HG02970 (cell line): ENCODE data around the gene GMPR2.

Source experiments
- ATAC-seq: cut with Tn5 transposase; IDR thresholded peaks from one replicate; pipeline ENCODE4 v1.9.1; 2021; ENCODE audit warnings: mild to moderate bottlenecking, moderate library complexity, moderate number of reproducible peaks; ENCODE audit not compliant: unreplicated experiment, low FRiP score

Gene GMPR2

DNA sequence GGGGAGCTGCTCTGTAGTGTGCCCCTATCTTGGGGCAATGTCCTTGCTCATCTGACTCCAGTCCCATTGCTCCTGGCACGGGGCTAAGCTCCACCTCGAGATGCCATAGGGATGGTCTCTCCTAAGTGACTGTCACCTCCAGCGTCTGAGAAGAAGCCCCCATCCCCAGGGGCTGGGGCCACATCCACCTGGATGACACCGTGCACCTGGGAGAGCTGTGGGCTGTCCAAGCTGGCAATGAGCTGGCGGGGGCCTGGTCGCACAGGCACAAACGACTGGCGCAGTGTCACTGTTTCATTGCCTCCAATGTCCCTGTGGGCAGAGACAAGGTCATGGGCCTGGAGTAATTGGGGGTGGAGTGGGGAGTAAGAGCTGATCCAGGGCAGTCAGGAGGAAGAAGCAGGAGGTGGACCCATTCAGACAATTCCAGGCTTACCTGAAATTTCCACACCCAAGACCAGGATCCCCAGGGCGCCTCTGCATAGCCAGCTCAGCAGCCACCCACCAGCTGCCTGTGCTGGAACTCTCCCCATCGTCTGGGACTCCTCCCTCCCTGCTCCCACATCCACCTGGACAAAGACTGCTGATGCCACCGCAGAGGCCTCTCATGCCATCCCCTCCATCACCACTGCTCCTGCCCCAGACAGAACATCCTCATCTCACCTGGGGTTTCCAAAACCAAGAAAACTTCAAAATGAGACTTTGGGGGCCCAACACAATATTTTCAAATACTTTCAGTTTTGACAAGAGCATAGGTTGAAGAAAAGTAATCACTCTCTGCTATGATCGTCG is 16.7 kb downstream of the GMPR2 start:
- ATAC-seq = no peak

GRCh38 chr14:24250354-24250753 is 17.6 kb downstream of the GMPR2 start:
- ATAC-seq = no peak

DNA sequence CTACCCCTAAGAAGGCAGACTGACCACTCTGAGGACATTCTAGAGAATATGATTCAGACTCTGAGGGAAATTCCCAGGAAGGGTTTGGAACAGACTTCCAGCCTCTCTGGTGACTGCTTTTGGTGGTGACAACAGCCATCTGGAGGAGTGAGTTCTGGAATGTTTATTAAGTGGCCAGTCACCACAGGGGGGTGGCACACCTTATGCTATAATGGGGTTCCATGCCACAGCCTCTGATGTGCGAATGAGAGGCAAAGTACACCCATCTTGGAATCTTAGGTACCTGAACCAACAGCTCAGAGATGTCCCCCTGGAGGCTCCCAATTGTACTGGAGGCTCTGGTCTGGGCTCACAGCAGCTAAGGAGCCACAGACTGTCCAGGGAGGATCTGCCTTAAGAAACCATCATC is 19.2 kb downstream of the GMPR2 start:
- no peak for ATAC-seq

GRCh38 chr14:24252289-24253124 is 19.8 kb downstream of the GMPR2 start:
- no peak for ATAC-seq

DNA sequence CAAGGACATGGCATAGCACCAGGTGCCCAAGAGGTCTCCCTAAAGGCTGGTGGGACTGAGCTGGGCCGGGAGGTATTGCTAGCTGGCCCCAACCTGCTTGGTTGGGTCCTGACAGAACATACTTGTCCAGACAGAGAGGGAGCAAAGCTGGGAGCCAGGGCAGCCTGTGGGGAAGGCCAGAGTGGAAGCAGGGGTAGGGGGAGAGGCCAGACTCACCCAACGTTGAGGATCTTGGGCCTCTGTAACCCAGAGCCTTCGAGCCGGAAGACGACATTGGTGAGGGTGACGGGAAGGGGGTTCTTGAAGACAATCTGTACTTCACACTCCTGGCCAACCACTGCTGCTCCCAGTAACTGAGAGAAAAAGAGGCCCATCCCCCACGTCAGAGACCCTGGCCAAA is 21.2 kb downstream of the GMPR2 start:
- ATAC-seq = no peak

DNA sequence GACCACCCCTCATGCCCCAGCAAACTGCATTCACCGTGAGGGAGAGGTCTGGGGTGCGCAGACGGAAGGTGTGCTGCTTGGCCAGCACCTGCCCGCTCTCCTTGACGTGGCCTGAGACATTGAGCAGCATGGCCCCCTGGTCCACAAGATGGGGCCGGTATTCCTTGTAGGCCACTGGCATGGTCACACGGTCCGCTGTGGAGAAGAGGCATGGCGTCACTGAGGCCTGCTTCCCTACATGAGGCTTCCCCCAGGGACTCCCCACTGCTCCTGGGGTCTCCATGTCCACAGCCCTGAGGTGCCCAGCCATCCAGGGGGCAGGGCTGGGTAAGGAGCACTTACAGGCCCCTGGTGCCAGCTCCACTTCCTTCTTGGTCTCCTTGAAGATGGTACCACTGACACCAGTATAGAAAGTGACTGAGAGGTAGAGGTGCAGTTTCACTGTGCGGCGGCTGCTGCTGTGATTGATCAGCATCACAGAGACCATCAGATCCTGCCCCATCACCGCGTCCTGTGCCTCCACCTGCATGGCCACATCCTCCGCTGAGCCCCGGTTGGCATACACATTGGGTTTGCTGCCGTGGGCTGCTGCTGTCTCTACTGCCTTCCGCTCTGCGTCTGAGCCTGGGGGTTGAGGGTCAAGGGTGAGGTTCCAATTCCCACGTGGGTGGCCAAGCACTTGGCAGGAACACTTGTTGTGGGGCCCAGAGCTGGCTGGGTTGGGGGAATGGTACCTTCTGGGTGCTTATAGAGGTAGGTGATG is 22.1 kb downstream of the GMPR2 start:
- ATAC-seq = no peak

DNA sequence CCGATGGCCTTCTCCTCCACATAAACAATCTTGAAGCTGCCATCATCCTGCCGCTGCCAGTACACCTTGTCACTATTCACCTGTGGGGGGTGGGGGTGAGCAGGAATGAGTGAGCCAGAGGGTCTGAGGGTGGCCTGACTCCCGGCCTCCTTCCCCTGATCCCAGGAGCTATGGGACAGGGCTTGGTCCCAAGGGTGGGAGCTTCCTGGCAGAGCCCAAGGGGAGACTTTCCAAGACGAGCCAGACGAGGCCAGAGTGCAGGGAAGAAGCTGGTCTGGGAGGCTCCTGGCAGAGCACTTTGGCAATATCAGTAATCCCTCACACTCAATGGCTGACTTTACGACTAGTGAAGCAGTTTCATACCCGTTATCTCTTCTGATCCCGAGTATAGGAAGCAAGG is 22.7 kb downstream of the GMPR2 start:
- no peak for ATAC-seq

DNA sequence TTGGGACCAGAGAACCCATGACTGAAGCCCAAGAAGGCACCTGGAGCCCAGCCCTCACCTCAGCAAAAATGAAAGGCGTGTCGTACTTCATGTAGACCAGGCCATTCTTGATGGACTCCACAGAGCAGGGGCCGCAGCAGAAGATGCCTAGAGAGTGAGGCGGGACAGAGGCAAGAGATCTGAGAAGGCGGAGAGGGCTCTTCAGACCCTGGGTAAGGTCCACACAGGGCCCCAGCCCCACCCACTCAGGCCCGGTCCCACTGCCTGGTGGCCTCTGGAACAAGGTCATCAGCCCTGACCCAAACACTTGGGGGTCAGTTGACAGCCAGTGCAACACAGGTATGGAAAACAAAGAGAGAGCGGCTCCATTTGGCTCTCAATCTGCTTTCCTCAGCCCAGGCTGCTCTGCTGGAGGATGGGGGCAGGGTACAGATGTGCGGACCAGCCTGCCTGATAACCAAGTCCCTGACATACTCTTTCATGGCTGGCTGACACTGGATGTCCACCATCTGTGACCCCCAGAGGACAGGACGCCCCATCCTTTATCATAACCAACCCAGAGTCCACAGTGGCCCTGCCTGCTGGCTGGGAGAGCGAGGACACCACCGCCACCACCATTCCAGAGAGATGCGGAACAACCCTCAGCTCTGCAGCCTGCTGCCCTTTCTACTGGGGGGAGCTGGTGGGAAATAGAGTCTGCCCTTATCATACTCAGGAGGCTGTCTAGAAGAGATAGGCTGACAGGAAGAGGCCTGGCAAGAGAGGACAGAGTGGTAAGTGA is 23.4 kb downstream of the GMPR2 start:
- no peak for ATAC-seq

GRCh38 chr14:24256960-24257359 is 24.2 kb downstream of the GMPR2 start:
- no peak for ATAC-seq

DNA sequence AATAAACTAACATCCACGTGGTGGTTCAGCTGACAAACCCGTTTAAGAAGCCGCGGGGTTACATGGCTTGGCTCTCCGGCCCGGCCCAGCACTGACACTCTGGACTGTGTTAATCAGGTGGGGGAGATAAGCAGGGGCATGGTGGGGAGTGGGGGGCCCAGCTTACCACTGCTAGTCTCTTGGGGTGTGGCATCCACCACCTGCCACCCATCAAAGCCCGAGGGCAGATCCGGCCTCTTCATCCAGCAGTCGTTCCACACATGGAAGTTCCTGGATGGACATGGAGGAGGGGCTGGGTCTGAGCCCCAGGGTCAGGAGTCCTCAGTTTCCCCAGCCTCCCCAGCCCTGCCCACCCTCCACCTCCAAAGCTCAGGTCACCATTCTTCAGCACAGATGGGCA is 25.4 kb downstream of the GMPR2 start:
- no peak for ATAC-seq

DNA sequence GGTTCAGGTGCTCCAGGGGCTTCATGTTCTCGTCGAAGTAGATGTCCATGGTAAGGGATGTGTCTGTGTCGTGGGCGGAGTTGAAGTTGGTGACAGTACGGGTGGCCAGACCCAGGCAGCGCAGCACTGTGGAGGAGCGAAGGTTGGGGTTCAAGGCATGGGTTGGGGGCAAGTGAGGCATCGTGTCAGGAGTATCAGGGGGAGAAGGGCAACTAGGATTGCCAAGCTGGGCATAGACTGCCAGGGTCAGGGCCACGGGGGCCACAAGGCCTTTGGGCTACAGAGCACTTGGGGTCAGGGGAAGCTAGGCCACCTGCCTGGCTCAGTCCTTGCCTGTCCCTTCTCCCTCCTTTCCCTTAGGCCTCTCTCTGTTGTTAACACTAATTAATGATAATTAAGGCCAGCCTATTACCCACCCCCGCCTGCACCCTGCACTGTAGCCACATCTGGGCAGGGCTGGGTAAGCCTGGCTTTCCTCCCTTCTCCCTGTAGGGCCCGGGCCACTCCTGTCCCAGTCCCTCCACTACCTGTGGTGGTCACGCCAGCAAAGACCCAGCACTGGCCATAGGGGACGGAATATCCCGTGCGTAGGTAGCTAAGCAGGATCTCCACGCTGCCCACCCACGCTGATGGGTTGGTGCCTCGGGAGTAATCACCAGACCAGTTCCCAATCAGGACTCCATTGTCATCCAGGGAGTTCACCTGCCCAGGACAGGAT is 26.0 kb downstream of the GMPR2 start:
- no peak for ATAC-seq

DNA sequence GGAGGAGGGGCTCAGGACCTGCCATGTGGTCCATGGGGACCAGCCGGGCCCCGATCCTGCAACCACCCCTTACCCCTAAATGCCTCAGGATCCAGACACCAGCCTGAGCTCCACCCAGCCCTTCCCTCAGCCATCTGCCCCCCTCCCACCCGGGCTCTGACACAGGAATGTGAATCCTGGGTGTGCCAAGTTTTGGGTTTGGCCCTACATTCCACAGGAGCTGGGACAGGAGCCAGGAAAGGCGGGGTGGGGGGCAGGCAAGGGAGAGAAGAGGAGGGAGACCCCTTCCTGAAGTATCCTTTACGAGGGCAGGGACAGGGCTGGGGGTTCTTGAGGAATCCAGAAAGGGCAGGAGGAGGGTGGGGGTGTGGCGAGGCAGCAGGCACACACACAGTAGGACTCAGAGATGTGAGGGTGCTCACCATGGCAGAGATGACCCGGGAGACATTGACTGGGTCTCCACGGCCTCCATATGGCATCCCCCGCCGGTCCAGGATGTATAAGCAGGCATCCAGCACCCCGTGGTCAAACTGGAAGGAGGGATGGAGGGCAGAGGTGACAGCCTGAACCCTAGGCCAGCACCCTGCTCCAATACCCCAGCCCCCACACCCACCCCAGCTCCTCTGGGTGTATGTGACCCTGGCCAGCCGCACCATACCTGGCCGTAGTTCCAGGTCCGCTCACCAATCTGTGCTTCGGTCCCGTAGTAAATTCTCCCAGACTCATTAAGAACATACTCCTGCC is 26.7 kb downstream of the GMPR2 start:
- ATAC-seq = no peak

- no peak for ATAC-seq
Observed at GRCh38 chr14:24260026-24260779, 27.5 kb downstream of the GMPR2 start.

DNA sequence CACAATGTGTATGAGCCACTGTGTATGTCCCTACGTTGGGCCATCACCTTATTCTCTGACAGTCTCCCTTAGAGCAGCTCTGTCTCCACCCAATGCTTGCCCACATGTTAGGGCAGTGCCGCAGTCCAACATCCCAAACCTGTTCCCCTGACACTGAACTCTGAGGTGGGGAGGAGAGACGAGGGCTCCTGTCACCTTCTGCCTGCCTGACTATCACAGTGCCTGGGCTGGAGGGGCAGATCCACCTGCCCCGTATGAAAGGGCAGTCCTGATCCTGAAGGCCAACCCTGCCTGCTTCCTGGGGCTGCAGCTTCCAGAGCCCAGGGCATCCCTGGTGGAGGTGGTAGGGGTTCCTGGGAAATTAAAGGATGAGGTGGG is 28.0 kb downstream of the GMPR2 start:
- ATAC-seq = no peak

GRCh38 chr14:24261256-24261968 is 28.7 kb downstream of the GMPR2 start:
- ATAC-seq = no peak

DNA sequence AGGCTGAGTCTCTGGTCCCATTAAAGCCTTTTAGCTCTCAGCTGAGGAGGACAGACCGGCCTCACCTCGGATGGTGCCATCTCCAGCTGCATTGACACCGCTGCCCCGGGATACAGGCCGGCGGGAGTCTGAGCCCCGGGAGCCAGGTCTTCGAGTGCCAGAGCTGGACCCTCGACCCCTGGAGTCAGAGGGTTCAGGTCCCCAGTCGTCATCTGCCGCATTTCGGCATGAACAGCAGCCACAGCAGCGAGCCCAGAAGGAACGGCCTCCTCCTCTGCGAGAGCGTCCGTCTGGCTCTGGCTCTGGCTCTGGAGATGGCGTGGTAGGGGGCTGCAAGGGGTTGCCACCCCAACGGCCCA is 29.2 kb downstream of the GMPR2 start:
- no peak for ATAC-seq

GRCh38 chr14:24262821-24263733 is 30.3 kb downstream of the GMPR2 start, which contains the start of gene TGM1:
TSS of gene TGM1 (minus strand) at chr14:24263177. CDS start at chr14:24262352, 825 bp downstream.
- no peak for ATAC-seq
